ENCODE results near the gene PRKCA.
"Not testable (repeated sequence)": the region's sequence is repeated elsewhere in the genome, so short reads cannot be mapped to it uniquely, and the experiment has no call there.

PRKCA gene

DNA sequence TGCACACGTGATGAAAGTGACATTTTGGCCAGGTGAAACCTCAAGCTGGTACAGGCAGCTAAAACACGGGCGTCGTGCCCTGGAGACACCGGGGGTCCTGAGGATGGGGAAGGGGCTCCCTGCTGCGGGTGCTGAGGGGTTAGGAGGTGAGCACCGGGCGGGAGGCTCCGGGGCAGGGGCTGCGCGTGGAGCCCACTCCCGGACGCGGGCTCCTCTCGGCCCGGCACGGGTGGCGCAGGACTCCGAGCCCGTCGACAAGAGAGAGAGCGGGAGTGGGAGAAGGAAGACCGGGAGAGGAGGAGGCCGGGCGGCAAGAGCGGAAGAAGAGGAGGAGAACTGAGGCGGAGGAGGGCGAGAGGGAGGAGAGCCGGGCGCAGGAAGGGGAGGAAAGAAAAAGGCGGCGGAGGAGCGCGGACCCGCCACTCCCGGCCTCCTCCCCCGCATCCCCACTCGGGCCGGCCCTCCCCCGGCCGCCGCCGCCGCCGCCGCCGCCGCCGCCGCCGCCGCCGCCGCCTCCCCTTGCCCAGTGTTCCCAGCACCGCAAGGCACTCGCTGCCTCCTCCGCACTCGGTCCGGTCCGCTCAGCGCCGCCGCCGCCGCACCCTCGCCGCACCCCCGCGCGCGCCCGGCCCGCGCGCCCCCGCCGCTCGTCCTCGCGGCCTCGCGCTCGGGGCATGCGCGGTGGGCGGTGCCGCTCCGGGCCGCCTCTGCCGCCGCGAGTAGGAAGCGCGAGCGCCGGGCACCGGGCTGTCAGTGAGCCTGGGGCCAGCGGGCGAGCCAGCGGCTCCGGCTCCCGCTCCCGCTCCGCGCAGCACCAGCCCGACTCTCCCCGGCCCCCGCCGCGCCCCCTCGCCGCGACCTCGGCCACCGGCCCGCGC is at the start of gene PRKCA:
Gene PRKCA, plus strand, starts transcription at position 750 of the 878 bp plus-strand sequence.
- DNase-seq: peak; percentile 81

DNA sequence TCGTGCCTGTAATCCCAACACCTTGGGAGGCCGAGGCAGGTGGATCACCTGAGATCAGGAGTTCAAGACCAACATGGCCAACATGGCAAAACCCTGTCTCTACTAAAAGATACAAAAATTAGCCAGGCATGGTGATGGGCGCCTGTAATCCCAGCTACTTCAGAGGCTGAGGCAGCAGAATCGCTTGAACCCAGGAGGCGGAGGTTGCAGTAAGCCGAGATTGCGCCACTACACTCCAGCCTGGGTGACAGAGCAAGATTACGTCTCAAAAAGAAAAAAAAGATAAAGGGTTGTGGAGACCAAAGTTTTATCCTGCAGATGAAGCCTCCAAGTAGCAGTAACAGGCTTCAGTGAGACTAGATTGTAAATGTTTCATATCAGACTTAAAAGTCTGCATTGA is 49.0 kb upstream of the PRKCA start:
- DNase-seq: not testable (repeated sequence)

DNA sequence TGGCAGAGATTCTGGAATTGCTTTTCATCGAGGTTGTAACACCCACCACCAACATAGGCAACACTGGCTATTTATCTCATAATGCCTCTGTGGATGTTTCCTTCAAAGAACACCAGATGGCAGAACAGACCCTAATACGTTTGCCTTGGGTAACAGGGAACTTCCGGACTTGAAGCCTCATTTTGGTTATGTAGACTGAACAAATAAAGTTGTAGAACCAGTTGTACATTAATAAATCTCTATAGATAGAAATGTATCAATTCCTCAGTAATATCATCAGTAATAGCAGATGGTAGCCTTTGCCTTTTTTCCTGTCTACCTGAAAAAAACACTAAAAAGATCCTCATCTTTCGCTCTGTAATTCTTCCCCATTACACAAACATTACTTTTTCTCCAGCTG is 47.3 kb upstream of the PRKCA start:
- peak; percentile 80 for DNase-seq

DNA sequence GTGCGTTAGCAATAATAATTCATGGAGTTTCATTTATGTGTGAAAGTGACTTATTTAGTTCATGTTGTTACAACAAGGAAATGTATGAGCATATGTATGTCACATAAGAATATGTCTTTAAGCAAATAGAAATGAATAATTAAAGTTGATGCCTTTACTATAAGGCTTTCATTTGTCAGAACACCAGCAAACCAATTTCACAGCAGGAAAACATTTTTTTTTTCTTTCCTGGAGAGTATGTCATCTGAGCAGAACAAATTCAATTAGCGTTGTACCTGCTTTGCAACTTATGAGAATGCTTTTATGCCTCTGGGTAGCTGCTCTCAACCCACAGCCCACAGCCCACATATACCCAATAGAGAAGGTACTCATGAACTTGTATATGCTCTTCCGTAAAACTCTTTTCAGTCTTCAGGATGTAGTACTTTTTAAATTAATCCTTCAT is 46.9 kb upstream of the PRKCA start:
- DNase-seq: no peak

DNA sequence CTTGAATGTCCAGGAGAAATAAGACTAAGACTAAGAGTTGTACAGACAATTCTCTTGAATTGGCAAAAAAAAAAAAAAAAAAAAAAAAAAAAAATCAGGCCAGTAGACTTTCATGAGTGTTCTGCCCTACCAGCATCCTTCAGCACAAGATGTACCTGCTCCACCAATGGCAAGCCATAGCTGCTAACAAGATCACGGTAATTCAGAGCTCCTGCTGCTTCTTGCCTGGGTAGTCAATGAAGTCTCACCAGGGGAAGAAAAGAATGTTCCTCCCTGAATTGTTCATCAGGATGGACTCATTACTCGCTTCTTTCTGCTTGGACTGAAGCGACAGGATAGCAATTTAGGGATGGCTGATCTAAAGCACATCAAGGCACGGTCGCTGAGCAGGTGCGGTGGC is 42.1 kb upstream of the PRKCA start:
- no peak for DNase-seq

DNA sequence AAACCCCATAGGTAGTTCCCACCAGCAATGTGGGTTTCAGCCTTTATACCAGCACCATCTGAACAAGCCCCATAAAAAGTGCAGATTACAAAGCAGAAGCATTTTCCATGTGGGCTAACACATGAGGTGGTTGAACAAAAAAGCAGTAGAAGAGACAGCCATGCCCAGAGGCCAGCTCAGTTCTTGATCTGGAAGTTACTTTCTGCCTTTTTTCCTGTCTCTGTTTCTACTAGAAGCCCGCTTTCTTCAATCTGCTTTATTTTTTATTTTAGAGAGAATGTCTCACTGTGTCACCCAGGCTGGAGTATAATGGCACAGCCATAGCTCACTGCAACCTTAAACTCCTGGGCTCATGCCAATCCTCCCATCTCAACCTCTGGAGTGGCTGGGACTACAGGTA is 41.7 kb upstream of the PRKCA start:
- no peak for DNase-seq

DNA sequence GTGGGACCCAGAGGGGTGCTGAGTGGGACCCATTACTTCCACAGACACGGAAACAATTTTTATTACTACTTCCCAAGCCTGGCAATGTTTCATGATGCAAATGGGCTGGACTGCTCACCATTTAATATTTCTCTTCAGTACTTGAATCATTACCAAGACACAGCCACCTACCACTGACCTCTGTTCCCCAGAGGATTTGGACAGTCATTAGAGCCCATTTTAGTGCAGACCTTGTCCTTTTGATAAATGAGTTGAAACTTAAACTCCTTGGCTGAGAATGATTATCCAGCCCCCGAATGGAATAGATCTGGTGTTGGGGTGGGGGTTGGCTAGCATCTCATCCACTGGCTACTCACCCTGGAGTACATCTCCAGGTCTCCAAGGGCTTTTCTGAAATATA is 39.6 kb upstream of the PRKCA start:
- no peak for DNase-seq

- no peak for DNase-seq
Observed at GRCh38 chr17:66264696-66265095, 37.7 kb upstream of the PRKCA start.

GRCh38 chr17:66268247-66268927 is 34.0 kb upstream of the PRKCA start:
- peak; percentile 75 for DNase-seq

DNA sequence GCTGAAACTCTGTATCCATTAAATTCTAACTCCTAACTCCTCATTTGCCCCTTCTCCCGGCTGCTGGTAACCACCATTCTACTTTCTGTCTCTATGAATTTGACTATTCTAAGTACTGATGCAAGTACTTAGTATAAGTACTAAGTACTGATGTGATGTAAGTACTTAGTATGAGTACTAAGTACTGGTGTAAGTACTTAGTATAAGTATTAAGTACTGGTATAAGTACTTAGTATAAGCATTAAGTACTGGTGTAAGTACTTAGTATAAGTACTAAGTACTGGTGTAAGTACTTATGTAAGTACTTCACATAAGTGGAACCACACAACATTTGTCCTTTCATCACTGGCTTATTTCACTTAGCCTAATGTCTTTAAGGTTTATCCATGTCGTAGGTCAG is 32.3 kb upstream of the PRKCA start:
- DNase-seq: no peak

GRCh38 chr17:66271512-66271911 is 30.9 kb upstream of the PRKCA start:
- DNase-seq: no peak

- peak; percentile 93 for DNase-seq
Observed at GRCh38 chr17:66272811-66273585, 29.4 kb upstream of the PRKCA start.

GRCh38 chr17:66273586-66273848 is 28.9 kb upstream of the PRKCA start:
- DNase-seq: no peak

DNA sequence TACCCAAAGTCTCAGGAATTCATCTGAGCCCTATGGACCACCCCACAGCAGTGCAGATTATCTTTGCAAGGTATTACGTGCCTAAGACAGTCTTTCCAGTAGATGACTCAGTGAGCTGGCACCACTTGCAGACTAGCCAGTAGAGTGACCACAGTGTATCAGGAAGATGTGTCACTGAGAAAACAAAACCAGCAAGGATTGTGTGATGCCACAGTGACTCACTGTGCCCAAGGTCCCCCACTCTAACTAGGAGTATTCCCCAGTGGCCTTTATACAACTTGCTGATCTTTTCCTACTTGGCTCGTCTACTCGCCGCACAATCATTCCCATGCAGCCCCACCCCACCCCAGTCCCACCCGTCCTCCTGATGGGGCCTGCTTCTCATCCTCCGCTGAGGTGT is 26.8 kb upstream of the PRKCA start:
- DNase-seq: peak; percentile 99

- DNase-seq: peak; percentile 56
Observed at GRCh38 chr17:66276328-66276937, 26.0 kb upstream of the PRKCA start.

DNA sequence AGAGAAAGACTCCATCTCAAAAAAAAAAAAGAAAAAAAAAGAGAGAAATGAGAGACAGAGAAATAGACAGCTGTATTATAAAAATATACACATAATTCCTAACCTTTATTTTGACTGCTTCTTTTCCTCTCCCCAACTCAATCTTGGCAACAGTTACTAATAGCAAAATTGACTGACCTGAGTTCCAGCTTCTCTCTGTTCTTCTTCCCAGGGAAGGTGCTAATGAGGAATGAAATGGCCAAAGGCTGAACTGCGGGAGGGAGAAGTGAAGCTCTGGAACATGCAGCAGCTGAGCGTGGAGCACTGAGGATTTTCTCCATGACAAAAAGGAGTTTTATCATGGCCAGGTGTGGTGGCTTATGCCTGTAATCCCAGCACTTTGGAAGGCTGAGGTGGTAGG is 25.2 kb upstream of the PRKCA start:
- DNase-seq: no peak

GRCh38 chr17:66281661-66282369 is 20.6 kb upstream of the PRKCA start:
- DNase-seq: peak; percentile 28

- DNase-seq: no peak
Observed at GRCh38 chr17:66283296-66283934, 19.0 kb upstream of the PRKCA start.

GRCh38 chr17:66283971-66284370 is 18.4 kb upstream of the PRKCA start:
- DNase-seq: no peak

- no peak for DNase-seq
Observed at GRCh38 chr17:66285149-66285548, 17.3 kb upstream of the PRKCA start.

DNA sequence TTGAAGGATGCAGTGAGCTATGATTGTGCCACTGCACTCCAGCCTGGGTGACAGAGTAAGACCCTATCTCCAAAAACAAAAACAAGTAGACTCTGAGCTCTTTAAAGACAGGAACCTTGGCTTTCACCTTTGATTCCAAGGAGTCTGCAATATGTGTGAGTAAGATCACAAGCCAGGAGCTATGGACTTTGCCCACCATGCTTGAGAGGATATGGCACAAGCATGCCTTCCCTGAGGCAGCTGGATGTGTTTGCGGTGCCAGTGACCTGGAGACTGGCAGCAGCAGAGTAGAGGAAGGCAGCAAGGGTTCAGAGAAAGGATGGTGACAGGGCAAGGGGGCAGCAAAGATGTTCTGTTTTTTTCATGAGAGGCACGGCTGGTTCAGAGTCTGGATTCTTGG is 14.5 kb upstream of the PRKCA start:
- no peak for DNase-seq

GRCh38 chr17:66290101-66290722 is 12.2 kb upstream of the PRKCA start:
- no peak for DNase-seq

Data from EL (cell line).